HPDE6-E6E7 (cell line): ENCODE measurements around the gene MARCHF7.
"Not testable (repeated sequence)": the region's sequence is repeated elsewhere in the genome, so short reads cannot be mapped to it uniquely, and the experiment has no call there.

Source experiments
- DNase-seq: peaks from one replicate; pipeline ENCODE4 v3.0.0; 2011; ENCODE audit warnings: missing footprints; ENCODE audit errors: extremely low spot score

The MARCHF7 gene, protein sequence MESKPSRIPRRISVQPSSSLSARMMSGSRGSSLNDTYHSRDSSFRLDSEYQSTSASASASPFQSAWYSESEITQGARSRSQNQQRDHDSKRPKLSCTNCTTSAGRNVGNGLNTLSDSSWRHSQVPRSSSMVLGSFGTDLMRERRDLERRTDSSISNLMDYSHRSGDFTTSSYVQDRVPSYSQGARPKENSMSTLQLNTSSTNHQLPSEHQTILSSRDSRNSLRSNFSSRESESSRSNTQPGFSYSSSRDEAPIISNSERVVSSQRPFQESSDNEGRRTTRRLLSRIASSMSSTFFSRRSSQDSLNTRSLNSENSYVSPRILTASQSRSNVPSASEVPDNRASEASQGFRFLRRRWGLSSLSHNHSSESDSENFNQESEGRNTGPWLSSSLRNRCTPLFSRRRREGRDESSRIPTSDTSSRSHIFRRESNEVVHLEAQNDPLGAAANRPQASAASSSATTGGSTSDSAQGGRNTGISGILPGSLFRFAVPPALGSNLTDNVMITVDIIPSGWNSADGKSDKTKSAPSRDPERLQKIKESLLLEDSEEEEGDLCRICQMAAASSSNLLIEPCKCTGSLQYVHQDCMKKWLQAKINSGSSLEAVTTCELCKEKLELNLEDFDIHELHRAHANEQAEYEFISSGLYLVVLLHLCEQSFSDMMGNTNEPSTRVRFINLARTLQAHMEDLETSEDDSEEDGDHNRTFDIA

DNA sequence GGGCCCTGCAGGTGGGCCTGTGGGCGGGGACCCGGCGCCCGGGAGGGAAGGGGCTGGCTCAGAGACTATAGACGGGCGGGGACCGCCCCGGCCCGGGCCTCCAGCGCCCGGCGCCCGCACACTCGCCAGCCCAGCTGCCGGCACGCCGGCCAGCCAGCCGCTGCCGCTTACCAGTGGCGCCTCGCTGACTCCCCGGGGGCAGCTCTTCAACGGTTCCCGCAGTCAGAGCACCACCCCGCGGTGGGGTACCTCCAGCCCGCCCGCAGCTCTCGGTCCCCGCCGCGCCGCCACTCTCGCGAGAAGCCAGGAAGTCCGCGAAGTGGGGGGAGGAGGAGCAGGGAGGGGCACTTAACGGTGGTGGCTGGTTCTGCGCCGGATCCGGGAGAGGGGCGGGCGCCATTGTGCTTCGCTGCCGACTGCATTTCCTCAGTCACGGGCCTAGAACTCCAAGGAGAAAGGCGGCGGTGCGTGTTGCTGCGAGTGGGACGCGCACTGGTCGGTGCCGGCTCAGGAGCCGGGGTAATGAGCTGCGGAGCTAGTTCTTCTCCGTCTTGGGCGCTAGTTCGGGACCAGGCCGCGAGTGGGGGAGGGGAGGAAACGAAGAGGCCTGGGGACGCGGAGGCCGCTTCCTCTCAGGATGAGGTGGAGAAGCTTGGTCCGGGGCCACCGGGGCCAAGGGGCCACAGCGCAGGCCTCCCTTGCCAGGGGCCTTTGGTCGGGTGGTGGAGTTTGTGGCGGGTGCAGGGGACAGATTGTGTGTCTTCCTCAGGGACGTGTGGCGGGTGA, at the start of gene MARCHF7:
TSS of gene MARCHF7 (plus strand) at position 364 of the 786 bp plus-strand sequence. CDS start 16,517 bp downstream, outside the sequence.
- peak; percentile 95 for DNase-seq

DNA sequence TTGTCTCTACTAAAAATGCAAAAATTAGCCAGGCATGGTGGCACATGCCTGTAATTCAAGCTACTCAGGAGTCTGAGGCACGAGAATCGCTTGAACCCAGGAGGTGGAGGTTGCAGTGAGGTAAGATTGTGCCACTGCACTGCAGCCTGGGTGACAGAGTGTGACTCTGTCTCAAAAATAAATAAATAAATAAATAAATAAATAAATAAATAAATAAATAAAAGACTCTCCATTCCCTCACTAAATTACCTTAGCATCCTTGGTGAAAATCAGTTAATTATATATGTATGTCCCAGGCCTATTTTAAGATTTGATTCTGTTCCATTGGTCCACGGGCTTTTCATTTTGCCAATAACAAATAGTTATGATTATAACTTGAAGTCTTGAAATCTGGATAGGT, 44.9 kb upstream of the MARCHF7 start:
- DNase-seq = not testable (repeated sequence)

DNA sequence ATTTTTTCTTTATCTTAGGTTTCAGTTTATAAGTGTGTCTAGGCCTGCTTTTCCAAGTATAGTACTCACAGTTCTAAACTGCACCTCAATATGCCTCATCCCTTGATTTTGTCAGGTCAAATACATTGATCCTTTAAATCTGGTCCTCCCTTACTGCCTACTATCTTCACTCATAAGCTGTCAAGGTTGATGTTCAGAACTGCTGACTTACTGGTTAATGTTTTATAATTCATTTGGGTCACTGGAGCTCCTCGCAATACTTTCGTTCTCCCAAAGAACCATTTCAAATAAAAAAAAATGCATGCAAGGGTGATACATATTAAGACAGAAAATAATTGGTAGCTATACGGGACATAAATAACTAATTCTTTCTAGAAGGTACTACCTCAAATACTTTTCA, 41.3 kb upstream of the MARCHF7 start:
- DNase-seq = no peak

DNA sequence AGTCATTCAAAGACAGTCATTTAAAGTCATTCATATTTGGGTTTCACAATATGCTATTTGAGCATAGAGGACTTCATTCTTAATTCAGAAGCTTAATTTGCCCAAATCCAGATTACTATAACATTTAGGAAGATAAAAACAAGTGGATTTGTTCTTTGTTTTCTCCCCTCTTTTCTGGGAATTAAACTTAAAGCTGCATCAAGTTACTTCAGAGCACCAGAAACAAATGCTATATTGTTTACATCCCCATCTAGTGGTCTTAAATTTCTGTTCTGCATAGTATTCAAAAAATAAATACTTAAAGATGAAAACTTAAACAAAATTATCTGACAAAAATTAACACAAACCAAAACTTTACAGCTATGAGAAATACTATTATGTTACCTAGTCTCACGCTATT, 34.7 kb upstream of the MARCHF7 start:
- DNase-seq = peak; percentile 1

DNA sequence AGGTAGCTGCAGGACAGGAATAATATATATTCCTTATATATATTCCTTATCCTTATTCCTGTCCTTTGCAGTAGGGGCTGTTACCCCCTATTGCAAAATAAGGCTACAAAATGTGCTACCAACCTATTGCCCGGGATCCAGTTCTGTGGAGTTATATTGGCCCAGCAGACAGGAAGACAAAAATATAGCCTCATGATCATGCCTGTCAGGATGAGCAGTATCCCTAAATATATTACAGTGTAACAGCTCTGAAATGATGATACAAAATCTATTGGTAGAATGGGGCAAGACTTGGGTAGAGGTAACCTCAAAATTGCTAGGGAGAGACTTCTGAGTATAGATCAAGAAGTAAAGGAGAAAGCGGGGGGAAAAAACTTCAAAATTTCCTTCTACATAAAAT, 31.6 kb upstream of the MARCHF7 start:
- DNase-seq = no peak

DNA sequence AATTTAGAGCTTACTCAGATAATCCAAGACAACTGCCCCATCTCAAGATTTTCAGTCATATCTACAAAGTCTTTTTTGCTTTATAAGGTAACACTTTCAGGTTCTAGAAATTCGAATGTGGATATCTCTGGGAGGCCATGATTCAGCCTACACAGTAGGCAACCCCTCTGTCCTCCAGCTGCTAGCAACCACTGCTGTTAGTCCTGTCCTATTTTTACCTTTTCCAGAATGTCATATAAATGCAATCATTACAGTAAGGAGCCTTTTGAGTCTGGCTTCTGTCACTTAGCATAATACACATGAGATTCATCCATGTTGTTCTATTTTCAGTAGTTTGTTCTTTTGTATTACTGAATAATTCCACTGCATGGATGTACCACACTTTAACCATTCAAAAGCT, 28.5 kb upstream of the MARCHF7 start:
- no peak for DNase-seq

DNA sequence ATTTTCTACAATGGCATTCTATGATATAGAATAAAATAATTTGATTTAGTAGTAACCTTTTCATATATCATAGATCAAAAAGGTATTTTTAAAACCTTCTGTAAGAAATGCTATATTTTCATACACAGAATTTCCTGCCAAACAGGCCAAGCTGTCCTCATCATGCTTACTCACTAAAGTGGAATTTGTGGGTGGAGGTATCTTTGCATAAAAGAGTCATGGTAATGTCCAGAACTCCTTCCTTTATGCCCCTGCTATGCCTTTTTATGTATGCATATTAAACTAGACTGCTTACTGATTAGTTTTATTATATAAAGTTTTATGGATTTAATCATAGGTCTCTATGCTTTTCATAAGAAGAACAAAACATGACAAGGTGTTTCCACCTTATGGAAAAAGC, 27.5 kb upstream of the MARCHF7 start:
- peak; percentile 58 for DNase-seq

DNA sequence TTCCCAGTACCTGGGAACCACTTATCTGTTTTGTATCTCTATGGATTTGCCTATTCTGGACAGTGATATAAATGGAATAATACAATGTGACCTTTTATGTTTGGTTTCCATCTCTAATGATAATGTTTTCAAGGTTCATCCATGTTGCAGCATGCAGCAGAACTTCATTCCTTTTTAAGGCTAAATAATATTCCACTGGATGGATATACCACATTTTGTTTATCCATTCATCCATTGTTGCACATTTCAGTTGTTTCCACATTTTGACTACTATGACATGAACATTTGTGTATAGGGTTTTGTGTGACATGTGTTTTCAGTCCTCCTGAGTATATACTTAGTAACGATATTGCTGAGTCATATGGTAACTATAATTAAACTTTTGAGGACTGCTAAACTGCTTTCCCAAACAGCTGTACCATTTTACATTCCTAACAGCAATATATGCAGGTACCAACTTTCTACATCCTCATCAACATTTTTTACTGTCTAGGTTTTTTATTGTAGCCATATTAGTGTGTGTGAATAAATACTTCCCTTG, 17.7 kb upstream of the MARCHF7 start:
- DNase-seq = no peak

DNA sequence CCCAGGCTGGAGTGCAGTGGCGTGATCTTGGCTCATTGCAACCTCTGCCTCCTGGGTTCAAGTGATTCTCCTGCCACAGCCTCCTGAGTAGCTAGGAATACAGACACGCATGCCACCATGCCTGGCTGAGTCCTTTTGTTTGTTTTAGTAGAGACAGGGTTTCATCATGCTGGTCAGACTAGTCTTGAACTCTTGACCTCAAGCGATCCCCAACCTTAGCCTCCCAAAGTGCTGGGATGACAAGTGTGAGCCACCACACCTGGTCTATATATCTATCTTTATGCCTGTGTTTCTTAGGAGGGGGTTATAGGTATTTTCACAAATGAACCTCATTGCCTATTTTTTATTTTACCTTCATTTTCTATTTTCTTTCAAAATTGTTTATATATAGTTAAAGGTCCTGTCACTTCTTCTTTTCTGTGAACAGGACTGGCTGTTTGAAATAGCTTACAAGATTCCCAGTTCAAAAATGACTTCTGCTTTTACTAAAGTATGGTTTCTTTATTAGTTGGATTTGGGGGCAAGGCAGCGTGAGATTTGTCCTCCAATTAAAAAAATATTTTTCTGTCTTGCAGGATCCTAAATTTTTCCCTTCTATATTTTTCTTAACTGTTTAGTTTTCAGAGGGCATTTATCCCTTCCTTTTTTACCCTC, 16.4 kb upstream of the MARCHF7 start:
- DNase-seq = no peak

DNA sequence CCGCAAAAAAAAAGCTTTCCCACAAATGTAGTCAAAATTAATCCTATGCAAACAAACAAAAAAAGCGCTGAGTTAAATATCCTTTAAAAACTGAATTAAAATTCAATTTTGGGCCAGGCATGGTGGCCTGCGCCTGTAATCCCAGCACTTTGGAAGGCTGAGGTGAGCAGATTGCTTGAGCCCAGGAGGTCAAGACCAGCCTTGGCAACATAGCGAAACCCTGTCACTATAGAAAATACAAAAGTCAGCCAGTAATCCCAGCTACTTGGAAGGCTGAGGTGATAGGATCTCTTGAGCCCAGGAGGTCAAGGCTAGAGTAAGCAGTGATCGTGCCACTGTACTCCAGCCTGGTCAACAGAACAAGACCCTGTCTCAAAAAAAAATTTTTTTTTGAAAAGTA, 8.8 kb upstream of the MARCHF7 start:
- no peak for DNase-seq

DNA sequence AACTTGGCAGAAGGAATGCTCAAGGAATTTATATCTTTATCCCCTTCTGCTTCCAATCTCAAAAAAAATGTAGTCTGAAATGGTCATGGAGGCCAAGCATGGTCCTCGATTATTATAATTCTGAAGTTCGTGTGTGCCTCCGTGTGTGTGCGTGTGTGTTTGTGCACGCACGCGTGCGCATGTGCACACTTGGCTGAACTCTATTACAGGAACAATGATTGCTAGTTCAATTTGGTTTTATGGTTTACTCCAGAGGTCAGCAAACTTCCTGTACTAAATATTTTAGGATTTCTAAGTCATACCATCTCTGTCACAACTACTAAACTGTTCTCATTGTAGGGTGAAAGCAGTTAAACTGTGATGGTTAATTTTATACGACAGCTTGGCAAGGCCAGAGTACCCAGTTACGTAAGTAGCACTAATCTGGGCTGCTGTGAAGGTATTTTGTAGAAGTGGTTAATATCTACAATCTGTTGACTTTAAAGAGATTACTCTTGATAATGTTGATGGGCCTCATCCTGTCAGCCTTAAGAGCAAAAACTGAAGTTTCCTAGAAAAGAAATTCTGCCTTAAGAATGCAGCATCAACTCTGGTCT, 5.8 kb upstream of the MARCHF7 start:
- no peak for DNase-seq

DNA sequence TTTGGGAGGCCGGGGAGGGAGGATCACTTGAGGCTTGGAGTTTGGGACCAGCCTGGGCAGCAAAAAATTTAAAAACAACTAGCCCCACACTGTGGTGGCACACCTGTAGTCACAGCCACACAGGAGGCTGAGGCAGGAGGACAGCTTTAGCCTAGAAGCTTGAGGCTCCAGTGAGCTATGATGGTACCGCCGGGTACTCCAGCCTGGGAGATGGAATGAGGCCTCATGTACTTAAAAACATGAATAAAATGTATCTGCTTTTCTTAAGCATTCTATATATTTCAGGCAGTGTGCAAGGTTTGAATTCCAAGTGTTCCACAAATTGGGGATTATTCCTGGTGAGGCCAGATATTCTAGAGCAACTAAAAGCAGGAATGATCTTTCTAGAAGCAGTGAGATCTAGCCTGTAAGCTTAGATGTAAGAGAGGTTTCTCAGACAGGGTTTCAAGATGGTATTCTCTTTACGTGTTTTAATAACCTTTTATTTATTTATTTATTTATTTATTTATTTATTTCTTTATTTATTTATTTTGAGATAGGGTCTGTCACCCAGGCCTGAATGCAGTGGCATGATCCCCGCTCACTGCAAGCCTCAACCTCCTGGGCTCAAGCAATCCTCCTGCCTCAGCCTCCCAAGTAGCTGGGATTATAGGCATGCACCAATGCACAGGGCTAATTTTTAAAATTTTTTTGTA, 4.1 kb upstream of the MARCHF7 start:
- no peak for DNase-seq

DNA sequence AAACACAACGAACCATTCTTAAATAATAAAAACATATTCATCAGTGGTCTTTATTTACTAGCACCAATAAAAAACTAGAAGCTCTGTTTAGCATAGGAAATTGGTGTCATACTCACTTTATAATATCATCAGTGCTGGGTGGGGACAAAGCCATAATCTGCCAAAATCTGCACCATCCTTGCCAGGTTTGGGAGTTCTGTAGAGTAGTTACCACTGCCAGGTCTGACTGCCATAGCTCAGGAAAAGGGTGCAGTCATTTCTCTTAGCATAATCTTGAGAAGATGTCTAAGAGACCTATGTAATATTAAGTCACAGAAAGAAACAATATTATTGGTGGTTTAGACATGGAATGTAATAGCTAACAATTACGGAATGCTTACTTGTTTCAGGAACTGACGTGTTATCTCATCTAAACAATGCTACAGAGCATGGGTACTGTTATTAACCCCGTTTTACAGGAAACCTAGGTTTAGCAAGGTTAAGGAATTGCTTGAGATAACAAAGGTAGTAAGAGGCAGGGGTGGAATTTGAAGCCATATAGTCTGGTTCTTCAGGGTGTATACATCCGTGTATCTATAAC, 1.6 kb upstream of the MARCHF7 start:
- no peak for DNase-seq

DNA sequence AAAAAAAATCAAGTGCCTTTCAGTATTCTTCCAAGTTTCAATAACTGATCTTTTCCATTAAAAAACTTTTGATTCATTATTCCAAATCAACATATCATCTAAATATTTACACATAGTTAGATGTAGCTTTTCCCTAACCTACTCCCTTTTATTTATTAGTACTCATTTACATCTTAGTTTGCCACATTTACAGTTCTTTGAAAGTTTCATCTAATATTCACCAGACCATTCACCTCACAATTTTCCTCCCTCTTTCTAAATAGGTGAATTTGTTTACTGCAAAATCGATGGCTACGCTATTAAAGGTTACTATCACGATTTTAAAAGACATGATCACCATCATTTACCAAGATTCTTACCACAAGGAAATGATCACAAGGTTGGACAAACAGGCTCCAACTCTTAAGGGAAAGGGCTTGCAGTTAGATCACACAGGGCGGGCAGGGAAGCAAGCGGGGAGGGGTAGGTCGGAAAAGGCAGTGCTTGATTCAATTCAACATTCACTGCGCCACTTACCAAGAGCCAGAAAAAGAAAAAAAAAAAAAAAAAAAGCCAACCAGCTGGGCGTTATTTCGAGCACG, 654 bp upstream of the MARCHF7 start:
- no peak for DNase-seq

DNA sequence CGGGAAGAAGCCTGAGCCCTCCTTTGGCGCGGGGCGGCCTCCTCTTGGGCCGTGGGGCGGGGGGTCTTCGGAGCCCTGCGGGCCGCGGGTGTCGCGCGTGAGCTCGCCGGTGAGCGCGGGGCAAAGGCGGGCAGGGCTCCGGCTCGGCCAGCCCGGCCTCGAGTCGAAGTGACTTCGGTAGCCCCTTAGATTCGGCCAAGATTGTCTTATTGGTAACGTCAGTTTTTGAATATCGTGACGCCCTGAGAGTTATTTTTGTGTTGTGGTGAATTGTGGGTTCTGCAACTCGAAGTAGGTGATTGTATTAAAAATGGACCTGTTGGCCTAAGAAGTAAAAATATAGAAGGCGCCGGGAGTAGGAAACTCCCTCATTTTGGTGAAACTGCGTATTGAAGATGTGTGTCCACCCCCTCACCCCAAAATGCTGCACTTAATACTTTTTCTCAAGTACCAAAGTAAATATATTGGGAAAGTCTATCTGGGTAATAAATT, 669 bp downstream of the MARCHF7 start:
- DNase-seq = no peak

DNA sequence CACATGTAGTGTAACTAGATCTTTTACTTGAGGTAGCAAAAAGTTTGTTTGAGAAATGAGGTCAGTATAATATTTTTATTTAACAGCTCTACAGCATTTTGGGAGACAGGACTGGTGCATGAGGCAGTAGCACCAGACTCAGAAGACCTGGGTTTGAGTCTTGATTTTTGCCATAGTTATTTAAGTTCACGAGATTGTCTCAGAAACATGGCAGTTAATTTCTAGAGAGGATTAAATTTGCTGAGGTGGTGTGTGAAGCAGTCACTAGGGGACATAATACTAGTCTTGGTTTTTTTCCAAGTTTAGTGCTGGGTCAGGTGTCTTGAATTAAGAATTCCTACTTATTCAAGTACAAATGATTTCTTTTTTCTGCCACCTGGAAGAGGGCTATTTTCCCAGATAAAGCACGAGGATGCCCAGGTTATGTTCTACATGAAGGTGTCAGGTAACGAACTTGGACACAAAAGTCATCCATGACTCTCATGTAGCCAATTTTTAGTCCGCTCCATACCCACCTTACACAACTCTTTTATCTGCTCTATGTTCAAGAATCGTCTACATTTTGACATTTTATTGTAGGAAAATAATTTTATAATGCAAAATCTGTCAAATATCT, 1.4 kb downstream of the MARCHF7 start:
- no peak for DNase-seq

DNA sequence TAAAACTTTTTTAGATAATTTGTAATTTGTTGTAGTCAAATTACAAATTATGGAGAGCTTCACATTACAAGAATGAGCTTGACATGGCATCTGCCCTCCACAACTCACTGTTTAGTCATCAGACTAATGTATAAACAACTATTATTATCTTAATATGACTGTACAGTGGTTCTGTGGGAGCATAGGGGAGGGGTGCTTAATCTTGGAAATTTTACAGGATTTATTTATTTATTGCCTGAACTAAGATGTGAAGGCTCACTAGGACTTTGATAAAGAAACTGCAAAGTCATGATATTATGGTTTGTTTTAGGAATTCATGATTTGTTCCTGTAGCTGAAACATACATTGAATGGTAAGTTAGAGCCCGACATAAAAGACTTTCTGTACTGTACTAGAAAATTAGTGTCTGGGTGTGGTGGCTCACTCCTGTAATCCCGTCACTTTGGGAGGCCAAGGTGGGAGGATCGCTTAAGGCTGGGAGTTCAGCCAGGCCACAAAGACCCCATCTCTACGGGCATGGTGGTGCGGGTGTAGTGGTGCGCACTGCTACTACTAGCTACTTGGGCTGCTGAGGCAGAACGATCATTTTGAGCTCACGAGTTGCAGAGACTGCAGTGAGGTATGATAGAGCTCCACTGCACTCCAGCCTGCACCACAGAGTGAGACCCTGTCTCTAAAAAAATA, 2.1 kb downstream of the MARCHF7 start:
- DNase-seq = no peak

DNA sequence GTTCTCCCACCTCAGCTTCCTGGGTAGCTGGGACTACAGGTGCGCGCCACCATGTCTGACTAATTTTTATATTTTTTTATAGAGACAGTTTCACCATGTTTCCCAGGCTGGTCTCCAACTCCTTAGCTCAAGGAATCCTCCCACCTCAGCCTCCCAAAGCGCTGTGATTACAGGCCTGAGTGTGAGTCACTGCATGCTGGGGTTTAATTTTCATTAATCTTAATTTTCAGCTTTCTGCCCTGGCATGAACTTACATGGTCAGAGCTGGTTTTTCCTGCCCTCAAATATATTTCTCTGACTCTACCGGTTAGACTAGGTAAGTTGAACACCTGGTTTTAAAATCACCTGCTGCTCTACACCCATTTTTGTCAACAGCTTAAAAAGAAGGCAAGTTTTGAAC, 3.1 kb downstream of the MARCHF7 start:
- no peak for DNase-seq

DNA sequence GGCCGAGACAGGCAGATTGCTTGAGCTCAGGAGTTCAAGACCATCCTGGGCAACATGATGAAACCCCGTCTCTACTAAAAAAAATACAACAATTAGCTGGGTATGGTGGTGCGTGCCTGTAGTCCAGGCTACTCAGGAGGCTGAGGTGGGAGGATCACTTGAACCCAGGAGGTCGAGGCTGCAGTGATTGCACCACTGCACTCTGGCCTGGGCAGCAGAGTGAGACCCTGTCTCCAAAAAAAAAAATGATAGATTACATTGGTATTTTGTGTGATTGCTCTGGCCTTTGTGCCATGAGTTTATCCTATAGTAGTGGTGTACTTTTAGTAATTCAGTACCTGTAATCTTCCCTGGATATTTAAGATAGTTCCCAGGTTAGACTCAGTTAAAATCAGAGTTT, 4.1 kb downstream of the MARCHF7 start:
- DNase-seq = not testable (repeated sequence)
